Uterus (tissue), 4 donors: ENCODE results near the gene MSH4. TPM values are rescaled to one million over a fixed set of nuclear protein-coding genes. Genes with fewer than 3 reads are reported as not detected.
"Not testable (repeated sequence)": the region's sequence is repeated elsewhere in the genome, so short reads cannot be mapped to it uniquely, and the experiment has no call there.

Experiments
- DNase-seq, 2 donors: peaks; one replicate each; pipeline ENCODE4 v3.0.0-alpha.2; 2019 to 2020
- H3K27ac ChIP-seq, 2 donors: fragments of 200-600 bp; sonication (generic); 1 replicate in 1 of 2; 2 replicates in 1 of 2; pipeline ENCODE4 v1.5.1; 2016 to 2018
- H3K27me3 ChIP-seq, 2 donors: fragments of 200-600 bp; sonication (generic); one replicate each; pipeline ENCODE4 v1.5.1; 2018 to 2019; ENCODE audit warnings: control low read depth in 1 of 2
- H3K36me3 ChIP-seq, 2 donors: fragments of 200-600 bp; sonication (generic); one replicate each; pipeline ENCODE4 v1.5.1; 2019; ENCODE audit warnings: control low read depth in 1 of 2
- H3K4me1 ChIP-seq, 2 donors: fragments of 200-600 bp; sonication (generic); one replicate each; pipeline ENCODE4 v1.5.1; 2018 to 2019; ENCODE audit warnings: control low read depth in 1 of 2
- H3K4me3 ChIP-seq, 2 donors: fragments of 200-600 bp; sonication (generic); 1 replicate in 1 of 2; 2 replicates in 1 of 2; pipeline ENCODE4 v1.5.1; 2018 to 2019; ENCODE audit warnings: mild to moderate bottlenecking in 1 of 2
- H3K9me3 ChIP-seq, 2 donors: fragments of 200-600 bp; sonication (generic); one replicate each; pipeline ENCODE4 v1.5.1; 2019; ENCODE audit warnings: control low read depth in 1 of 2
- POLR2A ChIP-seq, 2 donors: fragments of 450-650 bp; IDR thresholded peaks; one replicate each; pipeline ENCODE4 v1.6.1; 2016; ENCODE audit warnings: antibody characterized with exemption in 2 of 2, mild to moderate bottlenecking in 1 of 2, moderate library complexity in 1 of 2
- intact Hi-C: fragments of 100-400 bp; cut with DNase I; formaldehyde crosslinking; loops from one replicate; pipeline ENCODE4 v1.15.1; 2023; ENCODE audit warnings: low total_unique reads
- total RNA-seq, 4 donors: library from RNA; depleted of rRNA in 3 of 4; stranded (reverse); fragments of >200 nt in 3 of 4; gene quantifications; one replicate each; pipeline versions ENCODE4 v1.1.0 to v1.2.4, GENCODE V29; 2014 to 2023
- TF ChIP-seq, protein P1 (sequence below), 4 experiments: fragments of 200-600 bp in 2 of 4; fragments of 450-650 bp in 2 of 4; sonication (generic) in 2 of 4; IDR thresholded peaks; one replicate each; pipeline ENCODE4 v1.5.1; 2016 to 2019; ENCODE audit warnings: antibody characterized with exemption in 4 of 4, mild to moderate bottlenecking in 2 of 4, moderate library complexity in 1 of 4
- donor health status: DM: yes; HTN: yes; CAD: no.

MSH4 gene
- total RNA-seq, 4 donors from 2014 or later, result 0.26 to 1.2 (median 0.39) TPM

DNA sequence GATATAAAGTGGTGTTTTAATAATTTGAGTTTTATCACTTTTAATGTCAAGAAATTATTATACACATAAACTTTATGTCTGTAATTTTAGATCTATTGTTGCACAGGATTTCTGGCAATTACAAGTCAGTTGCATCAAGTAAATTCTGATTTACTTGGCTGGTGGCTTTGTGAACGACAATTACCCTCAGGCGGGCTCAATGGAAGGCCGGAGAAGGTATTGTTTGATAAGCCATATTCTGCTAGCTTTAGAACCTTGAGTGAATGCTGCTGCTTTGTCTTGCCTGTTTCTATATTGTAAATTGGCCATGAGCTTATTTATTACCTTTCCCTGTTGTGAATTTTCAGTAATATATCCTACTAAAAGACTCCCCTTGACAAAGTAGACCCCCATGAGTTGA, 4.6 kb upstream of the MSH4 start:
- intact Hi-C loops, result no loop called here
- Histone ChIP-seq H3K36me3 (no peaks in the 10 kb centered on the region), H3K9me3 (no peaks in the 10 kb centered on the region), H3K27me3 (no peaks in the 10 kb centered on the region), H3K4me1 (peaks cover 0 to 9% of the 10 kb centered on the region in 2 donors), H3K4me3 (no peak overlapping the region), H3K27ac (no peak overlapping the region)
- TF ChIP-seq POLR2A (IDR thresholded peaks at IDR 0.05), result no peak
- TF ChIP-seq, protein P1, sequence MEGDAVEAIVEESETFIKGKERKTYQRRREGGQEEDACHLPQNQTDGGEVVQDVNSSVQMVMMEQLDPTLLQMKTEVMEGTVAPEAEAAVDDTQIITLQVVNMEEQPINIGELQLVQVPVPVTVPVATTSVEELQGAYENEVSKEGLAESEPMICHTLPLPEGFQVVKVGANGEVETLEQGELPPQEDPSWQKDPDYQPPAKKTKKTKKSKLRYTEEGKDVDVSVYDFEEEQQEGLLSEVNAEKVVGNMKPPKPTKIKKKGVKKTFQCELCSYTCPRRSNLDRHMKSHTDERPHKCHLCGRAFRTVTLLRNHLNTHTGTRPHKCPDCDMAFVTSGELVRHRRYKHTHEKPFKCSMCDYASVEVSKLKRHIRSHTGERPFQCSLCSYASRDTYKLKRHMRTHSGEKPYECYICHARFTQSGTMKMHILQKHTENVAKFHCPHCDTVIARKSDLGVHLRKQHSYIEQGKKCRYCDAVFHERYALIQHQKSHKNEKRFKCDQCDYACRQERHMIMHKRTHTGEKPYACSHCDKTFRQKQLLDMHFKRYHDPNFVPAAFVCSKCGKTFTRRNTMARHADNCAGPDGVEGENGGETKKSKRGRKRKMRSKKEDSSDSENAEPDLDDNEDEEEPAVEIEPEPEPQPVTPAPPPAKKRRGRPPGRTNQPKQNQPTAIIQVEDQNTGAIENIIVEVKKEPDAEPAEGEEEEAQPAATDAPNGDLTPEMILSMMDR (IDR thresholded peaks at IDR 0.05), result no peak
- DNase-seq, result no peak

DNA sequence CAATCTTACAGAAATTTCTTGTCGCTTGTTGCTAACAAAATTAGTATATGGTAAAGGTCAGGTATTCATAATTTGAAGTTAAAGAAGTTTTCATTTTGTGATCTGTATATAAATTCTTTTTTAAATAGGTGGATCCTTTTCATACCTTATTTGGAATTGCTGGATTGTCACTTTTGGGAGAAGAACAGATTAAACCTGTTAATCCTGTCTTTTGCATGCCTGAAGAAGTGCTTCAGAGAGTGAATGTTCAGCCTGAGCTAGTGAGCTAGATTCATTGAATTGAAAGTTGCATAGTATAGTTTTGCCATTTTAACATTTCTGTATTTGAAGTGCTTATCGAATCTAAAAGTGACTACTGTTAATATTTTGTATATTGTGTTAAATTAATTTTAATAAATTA, 2.3 kb upstream of the MSH4 start:
- Histone ChIP-seq H3K27me3 (no peaks in the 10 kb centered on the region), H3K9me3 (no peaks in the 10 kb centered on the region), H3K27ac (no peak overlapping the region), H3K4me1 (no peaks in the 10 kb centered on the region), H3K36me3 (no peaks in the 10 kb centered on the region), H3K4me3 (no peak overlapping the region)
- DNase-seq, result no peak
- TF ChIP-seq, protein P1 (IDR thresholded peaks at IDR 0.05), result no peak
- TF ChIP-seq POLR2A (IDR thresholded peaks at IDR 0.05), result no peak
- intact Hi-C loops, result no loop called here

DNA sequence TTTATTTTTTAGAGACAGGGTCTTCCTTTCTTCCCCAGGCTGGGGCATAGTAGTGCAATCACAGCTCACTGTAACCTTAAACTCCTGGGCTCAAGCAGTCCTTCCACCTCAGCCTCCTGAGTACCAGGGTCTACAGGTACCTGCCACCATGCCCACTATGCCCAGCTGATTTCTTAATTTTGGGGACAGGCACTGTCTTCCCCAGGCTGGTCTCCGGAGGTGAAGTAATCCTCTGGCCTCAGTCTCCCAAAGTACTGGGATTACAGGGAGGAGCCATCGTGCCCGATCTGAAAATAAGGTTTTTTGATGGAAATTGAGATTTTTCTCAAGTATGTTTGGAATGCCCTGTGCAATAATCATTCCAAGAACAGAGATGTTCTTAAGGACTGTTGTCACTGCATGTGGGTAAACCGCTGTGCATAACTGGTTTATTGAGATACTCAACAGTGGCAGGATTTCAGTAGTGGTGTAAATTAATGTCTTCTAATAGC, 934 bp upstream of the MSH4 start:
- Histone ChIP-seq H3K4me1 (no peaks in the 10 kb centered on the region), H3K4me3 (no peak overlapping the region), H3K9me3 (no peaks in the 10 kb centered on the region), H3K27ac (no peak overlapping the region), H3K27me3 (no peaks in the 10 kb centered on the region), H3K36me3 (no peaks in the 10 kb centered on the region)
- intact Hi-C loops, result no loop called here
- TF ChIP-seq, protein P1 (IDR thresholded peaks at IDR 0.05), result no peak
- TF ChIP-seq POLR2A (IDR thresholded peaks at IDR 0.05), result no peak
- DNase-seq, result no peak

DNA sequence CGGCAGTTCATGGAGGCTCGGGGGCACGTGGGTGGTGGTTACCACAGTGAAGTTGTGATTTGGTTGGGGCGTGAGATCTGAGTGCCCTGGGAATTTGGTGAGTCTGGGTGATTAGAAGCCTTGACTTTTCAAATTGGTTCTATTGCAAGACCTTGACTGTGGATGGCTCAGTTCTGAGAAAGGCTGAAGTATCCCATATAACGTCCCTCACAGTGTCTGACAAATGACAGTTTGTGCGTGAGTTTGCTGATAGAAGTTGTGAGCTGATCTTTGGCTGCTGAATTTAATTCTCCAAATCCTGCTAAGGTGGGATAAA, 549 bp downstream of the MSH4 start:
- TF ChIP-seq POLR2A (IDR thresholded peaks at IDR 0.05), result no peak
- TF ChIP-seq, protein P1 (IDR thresholded peaks at IDR 0.05), result no peak
- Histone ChIP-seq H3K36me3 (no peaks in the 10 kb centered on the region), H3K9me3 (no peaks in the 10 kb centered on the region), H3K27me3 (no peaks in the 10 kb centered on the region), H3K27ac (no peak overlapping the region), H3K4me3 (no peak overlapping the region), H3K4me1 (no peaks in the 10 kb centered on the region)
- intact Hi-C loops, result no loop called here
- DNase-seq, result no peak

DNA sequence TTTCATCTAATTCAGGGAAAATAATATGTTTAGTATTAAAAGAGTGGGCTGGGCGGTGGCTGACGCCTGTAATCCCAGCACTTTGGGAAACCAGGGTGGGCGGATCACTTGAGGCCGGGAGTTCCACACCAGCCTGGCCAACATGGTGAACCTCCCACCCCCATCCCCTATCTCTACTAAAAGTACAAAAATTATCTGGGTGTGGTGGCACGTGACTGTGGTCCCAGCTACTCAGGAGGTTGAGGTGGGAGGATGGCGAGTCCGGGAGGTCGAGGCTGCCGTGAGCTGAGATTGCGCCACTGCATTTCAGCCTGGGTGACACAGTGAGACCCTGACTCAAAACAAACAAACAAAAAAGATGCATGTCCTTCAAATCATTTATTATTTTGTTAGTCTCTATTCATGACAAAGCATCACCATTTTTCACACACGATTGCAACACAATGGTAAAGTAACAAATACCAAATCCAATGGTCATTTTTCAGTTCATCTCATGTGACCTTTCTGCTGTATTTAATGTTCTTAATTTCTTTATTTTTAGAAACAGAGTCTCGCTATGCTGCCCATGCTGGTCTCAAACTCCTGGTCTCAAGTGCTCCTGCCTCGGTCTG, 1.0 kb downstream of the MSH4 start:
- H3K4me1 ChIP-seq, result no peaks in the 10 kb centered on the region
- no peaks in the 10 kb centered on the region for H3K9me3 ChIP-seq
- TF ChIP-seq, protein P1 (IDR thresholded peaks at IDR 0.05), result no peak
- TF ChIP-seq POLR2A (IDR thresholded peaks at IDR 0.05), result no peak
- H3K4me3 ChIP-seq, result no peak overlapping the region
- DNase-seq, result no peak
- H3K36me3 ChIP-seq, result no peaks in the 10 kb centered on the region
- H3K27ac ChIP-seq, result no peak overlapping the region
- intact Hi-C loops, result no loop called here
- H3K27me3 ChIP-seq, result no peaks in the 10 kb centered on the region

DNA sequence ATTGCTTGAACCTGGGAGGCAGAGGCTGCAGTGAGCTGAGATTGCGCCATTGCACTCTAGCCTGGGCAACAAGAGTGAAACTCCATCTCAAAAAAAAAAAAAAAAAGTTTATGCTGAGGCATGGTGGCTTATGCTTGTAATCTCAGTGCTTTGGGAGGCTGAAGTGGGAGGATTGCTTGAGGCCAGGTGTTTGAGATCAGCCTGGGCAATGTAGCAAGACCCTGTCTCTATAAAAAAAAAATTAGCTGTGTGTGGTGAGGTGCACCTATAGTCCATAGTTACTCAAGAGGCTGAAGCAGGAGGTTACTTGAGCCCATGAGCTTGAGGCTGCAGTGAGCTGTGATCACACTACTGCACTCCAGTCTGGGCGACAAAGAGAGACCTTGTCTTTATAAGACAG, 4.8 kb downstream of the MSH4 start:
- H3K27ac ChIP-seq, H3K27me3 ChIP-seq, H3K36me3 ChIP-seq, H3K4me3 ChIP-seq, H3K9me3 ChIP-seq, intact Hi-C loops, DNase-seq, H3K4me1 ChIP-seq: not testable (repeated sequence)
